Parathyroid adenoma (tissue), 2 donors: ENCODE measurements around the gene HIGD1A.

ENCODE experiments used
- H2AFZ ChIP-seq: fragments of 300-600 bp; sonication (generic); one replicate; pipeline ENCODE4 v1.7.0; 2017; ENCODE audit warnings: antibody characterized with exemption, mild to moderate bottlenecking
- H3K27ac ChIP-seq: fragments of 300-600 bp; sonication (generic); one replicate; pipeline ENCODE4 v1.7.0; 2017
- H3K27me3 ChIP-seq: fragments of 300-600 bp; sonication (generic); one replicate; pipeline ENCODE4 v1.7.0; 2017; ENCODE audit warnings: low read length; ENCODE audit not compliant: control insufficient read depth, insufficient read depth
- H3K36me3 ChIP-seq: fragments of 300-600 bp; sonication (generic); one replicate; pipeline ENCODE4 v1.7.0; 2017; ENCODE audit warnings: low read length; ENCODE audit not compliant: control insufficient read depth, insufficient read depth
- H3K4me1 ChIP-seq: fragments of 300-600 bp; sonication (generic); one replicate; pipeline ENCODE4 v1.7.0; 2017; ENCODE audit warnings: control low read depth
- H3K4me2 ChIP-seq: fragments of 300-600 bp; sonication (generic); one replicate; pipeline ENCODE4 v1.7.0; 2017; ENCODE audit warnings: low read length
- H3K4me3 ChIP-seq: fragments of 300-600 bp; sonication (generic); one replicate; pipeline ENCODE4 v1.7.0; 2017; ENCODE audit warnings: low read depth, low read length
- H3K79me2 ChIP-seq: fragments of 300-600 bp; sonication (generic); one replicate; pipeline ENCODE4 v1.7.0; 2017; ENCODE audit warnings: control low read depth
- H3K9ac ChIP-seq: fragments of 300-600 bp; sonication (generic); one replicate; pipeline ENCODE4 v1.7.0; 2017; ENCODE audit warnings: mild to moderate bottlenecking
- H3K9me3 ChIP-seq: fragments of 300-600 bp; sonication (generic); one replicate; pipeline ENCODE4 v1.7.0; 2017; ENCODE audit warnings: low read length; ENCODE audit not compliant: control insufficient read depth
- CTCF ChIP-seq: fragments of 300-600 bp; sonication (generic); IDR thresholded peaks from one replicate; pipeline ENCODE4 v1.7.0; 2017; ENCODE audit warnings: antibody characterized with exemption, mild to moderate bottlenecking
- donor health status: primary hyperparathyroidism.

Gene HIGD1A

GRCh38 chr3:42803414-42804105, 730 bp downstream of the HIGD1A start:
- peaks cover 21% of the 10 kb centered on the region for H3K79me2 ChIP-seq
- peak overlapping the region; percentile 97 for H3K4me2 ChIP-seq
- peak overlapping the region; percentile 96 for H2AFZ ChIP-seq
- H3K9ac ChIP-seq = peak overlapping the region; percentile 91
- no peak for TF ChIP-seq CTCF
- peak overlapping the region; percentile 91 for H3K4me3 ChIP-seq
- H3K4me1 ChIP-seq = no peaks in the 10 kb centered on the region
- H3K9me3 ChIP-seq = no peaks in the 10 kb centered on the region
- no peaks in the 10 kb centered on the region for H3K36me3 ChIP-seq
- no peaks in the 10 kb centered on the region for H3K27me3 ChIP-seq
- H3K27ac ChIP-seq = peak overlapping the region; percentile 93

DNA sequence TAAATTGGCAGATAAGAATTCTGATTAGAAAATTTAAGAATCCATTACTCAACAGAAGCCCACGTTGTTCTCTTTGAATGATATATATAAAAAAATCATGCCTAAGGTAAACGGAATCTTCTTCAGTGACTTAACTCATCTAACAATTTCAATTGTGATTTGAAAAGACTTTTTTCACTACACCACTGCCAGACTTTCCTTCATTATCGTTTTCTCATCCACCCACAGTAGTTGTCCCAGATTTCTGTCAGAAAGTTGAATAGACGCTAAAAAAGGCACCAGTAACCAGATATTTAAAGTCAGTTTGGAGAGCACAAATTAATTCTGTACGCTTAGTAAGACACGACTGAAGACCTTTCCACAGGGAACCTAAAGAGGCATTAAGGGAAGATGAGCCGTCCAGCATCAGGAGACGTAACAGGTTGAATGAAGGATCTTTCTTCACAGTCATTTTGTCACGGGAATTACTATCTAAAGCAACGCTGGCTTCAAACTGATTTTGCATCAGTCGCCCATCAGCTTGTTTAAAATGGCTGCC, 1.3 kb downstream of the HIGD1A start:
- H3K9me3 ChIP-seq = no peaks in the 10 kb centered on the region
- H3K79me2 ChIP-seq = peaks cover 21% of the 10 kb centered on the region
- H3K36me3 ChIP-seq = no peaks in the 10 kb centered on the region
- H3K4me3 ChIP-seq = peak overlapping the region; percentile 91
- no peak for TF ChIP-seq CTCF
- no peaks in the 10 kb centered on the region for H3K27me3 ChIP-seq
- H3K9ac ChIP-seq = no peak overlapping the region
- no peaks in the 10 kb centered on the region for H3K4me1 ChIP-seq
- peak overlapping the region; percentile 97 for H3K4me2 ChIP-seq
- peak overlapping the region; percentile 96 for H2AFZ ChIP-seq
- peak overlapping the region; percentile 93 for H3K27ac ChIP-seq

- Histone ChIP-seq H3K9me3 (no peaks in the 10 kb centered on the region), H2AFZ (no peak overlapping the region), H3K9ac (no peak overlapping the region), H3K4me3 (no peak overlapping the region), H3K4me1 (no peaks in the 10 kb centered on the region), H3K27ac (no peak overlapping the region), H3K27me3 (no peaks in the 10 kb centered on the region), H3K79me2 (peaks cover 21% of the 10 kb centered on the region), H3K4me2 (no peak overlapping the region), H3K36me3 (no peaks in the 10 kb centered on the region)
- TF ChIP-seq CTCF = no peak
Measured at GRCh38 chr3:42801784-42802183, 2.5 kb downstream of the HIGD1A start.

GRCh38 chr3:42801048-42801620, 3.2 kb downstream of the HIGD1A start:
- Histone ChIP-seq H3K27ac (no peak overlapping the region), H3K36me3 (no peaks in the 10 kb centered on the region), H3K4me3 (no peak overlapping the region), H3K4me1 (no peaks in the 10 kb centered on the region), H2AFZ (no peak overlapping the region), H3K9ac (no peak overlapping the region), H3K79me2 (peaks cover 21% of the 10 kb centered on the region), H3K27me3 (no peaks in the 10 kb centered on the region), H3K4me2 (no peak overlapping the region), H3K9me3 (no peaks in the 10 kb centered on the region)
- TF ChIP-seq CTCF = no peak
